Tibial nerve (tissue), 4 donors: ENCODE measurements around the gene PTMA. TPM values are rescaled to one million over a fixed set of nuclear protein-coding genes. Genes with fewer than 3 reads are reported as not detected.

Experiments used
- DNase-seq, 2 donors: peaks; one replicate each; pipeline ENCODE4 v3.0.0-alpha.2; 2019; ENCODE audit warnings: low spot score in 2 of 2
- H3K27ac ChIP-seq, 4 donors: fragments of 200-600 bp; sonication (generic) in 3 of 4; one replicate each; pipeline ENCODE4 v1.5.1; 2017 to 2019; ENCODE audit warnings: mild to moderate bottlenecking in 1 of 4
- H3K27me3 ChIP-seq, 2 donors: fragments of 200-600 bp; sonication (generic) in 1 of 2; one replicate each; pipeline versions ENCODE4 v1.5.1 to v1.6.0; 2017 to 2019
- H3K36me3 ChIP-seq, 3 donors: fragments of 200-600 bp; sonication (generic); one replicate each; pipeline ENCODE4 v1.5.1; 2018 to 2019
- H3K4me1 ChIP-seq, 4 donors: fragments of 200-600 bp; sonication (generic) in 3 of 4; one replicate each; pipeline ENCODE4 v1.5.1; 2017 to 2019
- H3K4me3 ChIP-seq, 4 donors: fragments of 200-600 bp; sonication (generic) in 3 of 4; one replicate each; pipeline ENCODE4 v1.5.1; 2017 to 2019; ENCODE audit warnings: mild to moderate bottlenecking in 1 of 4, moderate library complexity in 1 of 4
- H3K9me3 ChIP-seq, 4 donors: fragments of 200-600 bp; sonication (generic) in 3 of 4; one replicate each; pipeline ENCODE4 v1.5.1; 2017 to 2019
- CTCF ChIP-seq, 5 experiments: fragments of 200-600 bp in 3 of 5; fragments of 450-650 bp in 2 of 5; sonication (generic) in 3 of 5; IDR thresholded peaks; one replicate each; pipeline ENCODE4 v1.5.1; 2016 to 2019; ENCODE audit warnings: antibody characterized with exemption in 5 of 5, mild to moderate bottlenecking in 3 of 5, moderate library complexity in 2 of 5
- EP300 ChIP-seq, 2 donors: sonication (generic); formaldehyde crosslinking; IDR thresholded peaks; one replicate each; pipeline ENCODE4 v1.6.1; 2017; ENCODE audit warnings: antibody characterized with exemption in 2 of 2, mild to moderate bottlenecking in 1 of 2
- POLR2A ChIP-seq, 2 donors: fragments of 450-650 bp; IDR thresholded peaks; one replicate each; pipeline ENCODE4 v1.6.1; 2017; ENCODE audit warnings: antibody characterized with exemption in 2 of 2, mild to moderate bottlenecking in 2 of 2, moderate library complexity in 2 of 2
- WGBS, 2 donors: methylation state at CpG; one replicate each; pipeline ENCODE4 v1.1.5; 2018; 5-methylcytosine and 5-hydroxymethylcytosine counted together
- total RNA-seq, 4 donors: library from RNA; depleted of rRNA; stranded (reverse); fragments of >200 nt; gene quantifications; one replicate each; pipeline ENCODE4 v1.1.0, GENCODE V29; 2016

Gene PTMA
- total RNA-seq, 4 donors from 2014 or later = 622 to 1,472 (median 817) TPM

GRCh38 chr2:231716666-231717280 lies 8.4 kb downstream of the PTMA start:
- Histone ChIP-seq H3K9me3 (no peaks in the 10 kb centered on the region), H3K4me1 (peaks cover 0 to 33% (median 21%) of the 10 kb centered on the region in 4 donors), H3K4me3 (no peak overlapping the region), H3K27ac (no peak overlapping the region), H3K36me3 (peaks cover 0 to 23% (median 6%) of the 10 kb centered on the region in 3 donors), H3K27me3 (no peaks in the 10 kb centered on the region)
- 76 to 85% methylated on average over 6 to 11 of the region's 11 CpGs for WGBS, 2 donors
- DNase-seq = no peak
- TF ChIP-seq EP300 (IDR thresholded peaks at IDR 0.05) (no peak), POLR2A (IDR thresholded peaks at IDR 0.05) (no peak), CTCF (IDR thresholded peaks at IDR 0.05) (no peak)

- no peaks in the 10 kb centered on the region for H3K27me3 ChIP-seq
- H3K4me1 ChIP-seq = peaks cover 0 to 26% (median 14%) of the 10 kb centered on the region in 4 donors
- H3K4me3 ChIP-seq = no peak overlapping the region
- no peak for DNase-seq
- TF ChIP-seq EP300 (IDR thresholded peaks at IDR 0.05) (no peak), CTCF (IDR thresholded peaks at IDR 0.05) (no peak), POLR2A (IDR thresholded peaks at IDR 0.05) (no peak)
- no peaks in the 10 kb centered on the region for H3K9me3 ChIP-seq
- H3K36me3 ChIP-seq = peaks cover 0 to 16% (median 1%) of the 10 kb centered on the region in 3 donors
- 83 to 88% methylated on average over 13 of the region's 13 CpGs for WGBS, 2 donors
- H3K27ac ChIP-seq = no peak overlapping the region
These were observed 9.2 kb downstream of the PTMA start for GRCh38 chr2:231717281-231718171.

- Histone ChIP-seq H3K27ac (no peak overlapping the region), H3K4me1 (peaks cover 0 to 17% (median 7%) of the 10 kb centered on the region in 4 donors), H3K9me3 (no peaks in the 10 kb centered on the region), H3K27me3 (no peaks in the 10 kb centered on the region), H3K36me3 (peaks cover 0 to 9% (median 0%) of the 10 kb centered on the region in 3 donors), H3K4me3 (no peak overlapping the region)
- WGBS, 2 donors = 74 to 76% methylated on average over 6 of the region's 6 CpGs
- DNase-seq = no peak
- TF ChIP-seq POLR2A (IDR thresholded peaks at IDR 0.05) (no peak), EP300 (IDR thresholded peaks at IDR 0.05) (no peak), CTCF (IDR thresholded peaks at IDR 0.05) (no peak)
These were observed 10.5 kb downstream of the PTMA start for GRCh38 chr2:231718799-231719198.

GRCh38 chr2:231720292-231720986 lies 12.1 kb downstream of the PTMA start:
- H3K4me1 ChIP-seq = peaks cover 0 to under 1% (median 0%) of the 10 kb centered on the region in 4 donors
- H3K9me3 ChIP-seq = no peaks in the 10 kb centered on the region
- no peak overlapping the region for H3K27ac ChIP-seq
- no peaks in the 10 kb centered on the region for H3K27me3 ChIP-seq
- H3K36me3 ChIP-seq = no peaks in the 10 kb centered on the region
- 57 to 80% methylated on average over 7 of the region's 7 CpGs for WGBS, 2 donors
- no peak for DNase-seq
- no peak overlapping the region for H3K4me3 ChIP-seq
- TF ChIP-seq POLR2A (IDR thresholded peaks at IDR 0.05) (no peak), EP300 (IDR thresholded peaks at IDR 0.05) (no peak), CTCF (IDR thresholded peaks at IDR 0.05) (no peak)
